ENCODE measurements around the gene KRTAP22-2. TPM values are rescaled to one million over a fixed set of nuclear protein-coding genes. Genes with fewer than 3 reads are reported as not detected.

KRTAP22-2 gene
- total and polyA plus RNA-seq, 2 of the 4 experiments (the other 2 are of a cell fraction): not detected

DNA sequence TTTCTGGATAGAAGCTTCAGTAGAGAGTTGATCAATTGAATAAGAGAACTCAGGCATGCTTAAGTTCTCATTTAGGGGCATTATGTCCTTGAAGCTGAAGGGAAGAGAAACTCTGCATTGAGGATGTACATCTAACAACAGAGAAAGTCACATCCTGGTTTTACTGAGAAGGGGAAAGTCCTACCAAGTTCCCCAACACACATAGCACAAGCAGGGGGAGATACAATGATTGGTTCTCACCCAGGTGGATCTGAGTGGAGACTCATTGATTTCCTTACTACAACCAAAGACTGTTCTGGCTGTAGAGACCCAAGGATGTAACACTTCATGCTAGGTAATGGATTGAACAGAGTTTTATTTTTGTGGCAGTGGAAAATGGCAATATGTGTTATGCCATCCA is 25.0 kb upstream of the KRTAP22-2 start:
- no peak overlapping the region for H4K5ac ChIP-seq (ENCODE audit: low read depth, low read length)
- no peak for DNase-seq
- dilution Hi-C loops (cut with HindIII; ENCODE audit: low sequenced_read_pairs, unreplicated experiment): no loop called here

More for the DNA sequence above, 25.0 kb upstream of the KRTAP22-2 start:
- H3K79me1 ChIP-seq (ENCODE audit: low read depth in 1 of 2, low read length in 2 of 2): no peaks in the 10 kb centered on the region
- H2AK5ac ChIP-seq (ENCODE audit: low read depth, low read length): no peak overlapping the region
- H3K4me2 ChIP-seq (ENCODE audit: low read depth, low read length): no peak overlapping the region
- intact Hi-C loops (cut with micrococcal nuclease): no loop called here
- H3K56ac ChIP-seq (ENCODE audit: extremely low read depth, insufficient read depth, low read length): no peak overlapping the region
- H2BK20ac ChIP-seq (ENCODE audit: low read depth, low read length): no peak overlapping the region
- H3K9me1 ChIP-seq (ENCODE audit: insufficient read depth, low read length): no peaks in the 10 kb centered on the region
- no peaks in the 10 kb centered on the region for H4K20me1 ChIP-seq (ENCODE audit: insufficient read depth, low read length)
- no peak overlapping the region for H2AK9ac ChIP-seq (replicated peaks; ENCODE audit: low read depth, low read length, poor library complexity)
- no peak overlapping the region for H3K14ac ChIP-seq (replicated peaks; ENCODE audit: low read depth, low read length)
- no peak overlapping the region for H2AFZ ChIP-seq (replicated peaks; ENCODE audit: low read length, poor library complexity)
- H2BK120ac ChIP-seq (ENCODE audit: low read depth, low read length): no peak overlapping the region
- BruUV-seq (replicated peaks): no TSS peak
- no peak for ATAC-seq (ENCODE audit: low read depth)
- no peak overlapping the region for H3K4ac ChIP-seq (ENCODE audit: low read depth, low read length)
- H3K27ac ChIP-seq (ENCODE audit: insufficient read depth, low read length): no peak overlapping the region
- H3K27me3 ChIP-seq (ENCODE audit: control insufficient read depth, insufficient read depth, low read length): no peaks in the 10 kb centered on the region
- H3K36me3 ChIP-seq (ENCODE audit: control insufficient read depth, insufficient read depth, low read length): no peaks in the 10 kb centered on the region
- no peak overlapping the region for H2BK15ac ChIP-seq (ENCODE audit: low read depth, low read length)
- H3K4me1 ChIP-seq (ENCODE audit: control insufficient read depth, insufficient read depth, low read length): no peaks in the 10 kb centered on the region
- no peak overlapping the region for H4K8ac ChIP-seq (ENCODE audit: low read depth in 2 of 2, low read length in 2 of 2)
- no peak overlapping the region for H3K4me3 ChIP-seq (ENCODE audit: insufficient read depth, low read depth, low read length)
- no peak overlapping the region for H3K23ac ChIP-seq (ENCODE audit: low read depth, low read length)
- peaks cover 14% of the 10 kb centered on the region for H3K9me3 ChIP-seq (ENCODE audit: control insufficient read depth, insufficient read depth, low read length)
- CTCF ChIA-PET: no interaction called here
- H3K18ac ChIP-seq (ENCODE audit: low read depth, low read length): no peak overlapping the region
- POLR2A ChIA-PET (ENCODE audit: unreplicated experiment): no interaction called here
- no peak overlapping the region for H3K9ac ChIP-seq (ENCODE audit: low read depth, low read length)
- H2BK5ac ChIP-seq (ENCODE audit: low read depth, low read length, poor library complexity, severe bottlenecking): no peak overlapping the region
- in situ Hi-C loops (cut with MboI; ENCODE audit: low sequenced_read_pairs): no loop called here
- no peak overlapping the region for H4K91ac ChIP-seq (ENCODE audit: insufficient read depth, low read depth, low read length)
- TF ChIP-seq, protein P1, sequence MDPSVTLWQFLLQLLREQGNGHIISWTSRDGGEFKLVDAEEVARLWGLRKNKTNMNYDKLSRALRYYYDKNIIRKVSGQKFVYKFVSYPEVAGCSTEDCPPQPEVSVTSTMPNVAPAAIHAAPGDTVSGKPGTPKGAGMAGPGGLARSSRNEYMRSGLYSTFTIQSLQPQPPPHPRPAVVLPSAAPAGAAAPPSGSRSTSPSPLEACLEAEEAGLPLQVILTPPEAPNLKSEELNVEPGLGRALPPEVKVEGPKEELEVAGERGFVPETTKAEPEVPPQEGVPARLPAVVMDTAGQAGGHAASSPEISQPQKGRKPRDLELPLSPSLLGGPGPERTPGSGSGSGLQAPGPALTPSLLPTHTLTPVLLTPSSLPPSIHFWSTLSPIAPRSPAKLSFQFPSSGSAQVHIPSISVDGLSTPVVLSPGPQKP (IDR thresholded peaks at IDR 0.05; ENCODE audit: borderline replicate concordance, low read depth, low read length): no peak
- no peak for TF ChIP-seq RFX5 (IDR thresholded peaks at IDR 0.05; ENCODE audit: low read depth, low read length)
- no peak for TF ChIP-seq CHD1 (IDR thresholded peaks at IDR 0.05; ENCODE audit: low read depth, low read length)
- TF ChIP-seq MAZ (IDR thresholded peaks at IDR 0.05; ENCODE audit: borderline replicate concordance, low read depth, low read length): no peak
- no peak for TF ChIP-seq RCOR1 (IDR thresholded peaks at IDR 0.05; ENCODE audit: insufficient replicate concordance, low read length)
- TF ChIP-seq MXI1 (IDR thresholded peaks at IDR 0.05; ENCODE audit: borderline replicate concordance, low read depth, low read length): no peak
- TF ChIP-seq POLR2A (IDR thresholded peaks at IDR 0.05; ENCODE audit: low read depth, low read length): no peak
- TF ChIP-seq, protein P2, sequence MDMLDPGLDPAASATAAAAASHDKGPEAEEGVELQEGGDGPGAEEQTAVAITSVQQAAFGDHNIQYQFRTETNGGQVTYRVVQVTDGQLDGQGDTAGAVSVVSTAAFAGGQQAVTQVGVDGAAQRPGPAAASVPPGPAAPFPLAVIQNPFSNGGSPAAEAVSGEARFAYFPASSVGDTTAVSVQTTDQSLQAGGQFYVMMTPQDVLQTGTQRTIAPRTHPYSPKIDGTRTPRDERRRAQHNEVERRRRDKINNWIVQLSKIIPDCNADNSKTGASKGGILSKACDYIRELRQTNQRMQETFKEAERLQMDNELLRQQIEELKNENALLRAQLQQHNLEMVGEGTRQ (IDR thresholded peaks at IDR 0.05; ENCODE audit: low read depth, low read length): no peak
- TF ChIP-seq, protein P3, sequence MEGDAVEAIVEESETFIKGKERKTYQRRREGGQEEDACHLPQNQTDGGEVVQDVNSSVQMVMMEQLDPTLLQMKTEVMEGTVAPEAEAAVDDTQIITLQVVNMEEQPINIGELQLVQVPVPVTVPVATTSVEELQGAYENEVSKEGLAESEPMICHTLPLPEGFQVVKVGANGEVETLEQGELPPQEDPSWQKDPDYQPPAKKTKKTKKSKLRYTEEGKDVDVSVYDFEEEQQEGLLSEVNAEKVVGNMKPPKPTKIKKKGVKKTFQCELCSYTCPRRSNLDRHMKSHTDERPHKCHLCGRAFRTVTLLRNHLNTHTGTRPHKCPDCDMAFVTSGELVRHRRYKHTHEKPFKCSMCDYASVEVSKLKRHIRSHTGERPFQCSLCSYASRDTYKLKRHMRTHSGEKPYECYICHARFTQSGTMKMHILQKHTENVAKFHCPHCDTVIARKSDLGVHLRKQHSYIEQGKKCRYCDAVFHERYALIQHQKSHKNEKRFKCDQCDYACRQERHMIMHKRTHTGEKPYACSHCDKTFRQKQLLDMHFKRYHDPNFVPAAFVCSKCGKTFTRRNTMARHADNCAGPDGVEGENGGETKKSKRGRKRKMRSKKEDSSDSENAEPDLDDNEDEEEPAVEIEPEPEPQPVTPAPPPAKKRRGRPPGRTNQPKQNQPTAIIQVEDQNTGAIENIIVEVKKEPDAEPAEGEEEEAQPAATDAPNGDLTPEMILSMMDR (conservative IDR thresholded peaks at IDR 0.05; ENCODE audit: low read depth, low read length): no peak
- no peak for TF ChIP-seq FOS (IDR thresholded peaks at IDR 0.05; ENCODE audit: low read depth, low read length)
- no peak for TF ChIP-seq CEBPB (IDR thresholded peaks at IDR 0.05; ENCODE audit: low read depth, low read length)
